GM10847 (cell line): ENCODE results near the gene ZNF182.
A peak's percentile ranks its signal among the peaks of the same experiment; 100 is the strongest.
"Not testable (repeated sequence)": the region's sequence is repeated elsewhere in the genome, so short reads cannot be mapped to it uniquely, and the experiment has no call there.

Source experiments
- POLR2A ChIP-seq: IDR thresholded peaks from 2 replicates; pipeline ENCODE4 v1.6.1; 2011; ENCODE audit not compliant: insufficient read length; ENCODE audit errors: extremely low read depth

ZNF182 gene

DNA sequence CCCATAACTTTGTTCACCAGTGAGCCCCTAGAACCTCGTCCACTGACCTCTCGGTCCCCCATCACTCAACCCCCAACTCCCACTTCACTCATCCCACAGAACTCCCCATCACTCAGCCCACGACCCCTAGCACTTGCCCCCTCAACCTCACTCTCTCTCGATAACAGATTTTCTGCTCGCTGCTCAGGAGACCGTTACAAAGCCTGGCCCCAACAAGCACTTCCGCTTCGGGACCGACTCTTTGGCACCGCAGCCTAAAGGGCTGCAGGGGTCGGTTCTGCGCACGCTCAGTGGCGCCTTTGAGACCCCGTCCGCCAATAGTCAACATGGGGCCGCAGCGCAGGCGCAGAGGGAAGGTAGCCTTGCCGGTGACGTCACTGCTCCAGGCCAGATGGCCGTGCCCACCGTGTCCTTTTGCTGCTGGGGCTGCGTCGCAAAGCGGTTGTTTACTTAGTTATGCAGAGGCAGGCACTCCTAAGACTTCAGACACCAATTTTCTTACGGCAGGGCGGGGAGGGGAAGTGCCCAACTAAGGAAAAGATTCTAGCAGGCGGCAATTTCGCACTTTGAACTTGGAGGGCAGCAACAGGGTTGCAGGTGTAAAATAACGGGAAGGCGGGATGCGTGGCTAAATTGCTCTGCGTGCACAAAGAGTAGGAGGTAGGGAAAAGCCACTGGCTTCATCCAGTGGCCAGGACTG lies at the start of gene ZNF182:
Gene ZNF182 (minus strand): TSS at position 232 of the 700 bp plus-strand sequence. CDS start 1,380 bp downstream, outside the sequence.
- TF ChIP-seq POLR2A, result peak; percentile 54

GRCh38 chrX:48046846-48047245 lies 43.1 kb upstream of the ZNF182 start:
- TF ChIP-seq POLR2A, result no peak

DNA sequence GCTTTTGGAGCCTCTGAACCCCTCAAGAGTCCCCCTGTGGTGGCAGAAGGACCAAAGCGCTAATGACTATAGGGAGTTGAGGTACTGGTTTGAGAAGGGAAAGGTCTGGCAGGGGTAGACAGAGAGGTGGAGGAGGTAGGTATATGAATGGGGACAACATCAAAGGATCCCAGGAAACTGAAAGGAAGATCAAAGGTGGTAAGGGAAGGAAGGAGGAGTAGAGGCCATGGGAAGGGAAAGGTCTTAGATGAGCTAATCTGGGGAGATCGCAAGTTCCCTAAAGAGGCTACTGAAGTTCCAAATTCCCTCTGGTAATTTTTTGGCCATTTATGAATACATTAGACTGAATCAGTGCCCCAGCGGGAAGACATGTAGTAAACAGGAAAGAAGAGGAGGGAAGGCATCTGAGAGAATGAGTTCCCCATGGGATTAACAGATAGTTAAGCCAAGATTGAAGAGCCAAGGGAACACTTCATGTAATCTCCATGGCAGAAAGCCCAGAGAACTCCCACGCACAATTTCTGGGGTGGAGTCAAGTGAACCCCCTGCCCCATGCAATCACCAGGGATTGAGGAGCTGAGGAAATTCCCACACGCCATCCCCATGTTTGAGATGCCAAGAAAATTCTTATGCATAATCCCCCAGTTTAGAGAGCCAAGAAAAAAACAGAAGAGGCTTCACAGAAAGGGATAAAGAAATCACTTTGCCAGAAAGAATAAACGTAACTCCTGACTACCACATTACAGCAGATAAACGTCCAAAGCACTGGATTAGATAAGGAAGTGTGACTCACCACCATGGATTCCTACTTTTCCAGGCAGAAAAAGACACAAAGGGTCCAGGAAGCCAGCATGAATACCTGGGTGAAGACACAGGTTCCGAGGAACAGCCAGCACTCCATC lies 41.9 kb upstream of the ZNF182 start:
- no peak for TF ChIP-seq POLR2A

- no peak for TF ChIP-seq POLR2A
Measured at GRCh38 chrX:48043056-48043455, 39.3 kb upstream of the ZNF182 start.

DNA sequence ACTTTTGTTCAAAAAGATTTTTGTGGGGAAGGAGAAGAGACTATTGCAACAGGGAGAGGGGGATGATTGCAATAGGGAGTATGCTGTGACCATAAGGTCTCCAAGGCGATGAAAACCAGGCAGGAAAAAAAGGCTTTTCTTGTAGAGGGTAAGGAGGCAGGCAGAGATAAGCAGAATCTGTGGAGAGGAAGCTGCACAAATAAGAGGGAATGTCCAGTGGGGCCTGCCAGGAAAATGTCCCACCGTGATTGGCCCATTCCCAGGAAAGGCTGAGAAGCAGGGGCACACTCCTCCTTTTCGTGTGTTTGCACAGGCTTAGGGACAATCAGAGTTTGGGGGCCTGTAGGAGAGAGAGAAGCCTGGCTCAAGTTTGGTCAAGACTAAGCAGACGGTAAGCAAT lies 32.1 kb upstream of the ZNF182 start:
- no peak for TF ChIP-seq POLR2A

DNA sequence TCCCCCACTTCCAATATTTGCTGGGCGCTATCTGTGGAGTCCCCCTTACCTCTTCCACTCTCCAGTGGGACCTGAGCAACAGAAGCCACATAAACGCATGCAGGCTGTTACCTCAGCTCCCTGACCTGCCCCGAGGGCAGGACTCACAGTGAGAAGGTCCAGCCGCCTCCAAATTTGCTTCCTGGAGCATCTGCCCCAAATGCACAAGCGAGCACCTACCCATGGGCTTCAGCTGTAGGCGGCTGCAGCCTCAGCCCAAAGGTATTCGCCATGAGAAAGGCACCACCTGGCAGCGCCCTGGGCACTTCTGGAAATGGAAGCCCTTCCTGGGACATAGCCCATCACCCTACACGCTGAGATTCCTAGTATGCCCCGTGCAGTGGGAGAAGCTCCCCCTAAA lies 26.4 kb upstream of the ZNF182 start:
- no peak for TF ChIP-seq POLR2A

- TF ChIP-seq POLR2A, result no peak
Measured at GRCh38 chrX:48028091-48028490, 24.3 kb upstream of the ZNF182 start.

DNA sequence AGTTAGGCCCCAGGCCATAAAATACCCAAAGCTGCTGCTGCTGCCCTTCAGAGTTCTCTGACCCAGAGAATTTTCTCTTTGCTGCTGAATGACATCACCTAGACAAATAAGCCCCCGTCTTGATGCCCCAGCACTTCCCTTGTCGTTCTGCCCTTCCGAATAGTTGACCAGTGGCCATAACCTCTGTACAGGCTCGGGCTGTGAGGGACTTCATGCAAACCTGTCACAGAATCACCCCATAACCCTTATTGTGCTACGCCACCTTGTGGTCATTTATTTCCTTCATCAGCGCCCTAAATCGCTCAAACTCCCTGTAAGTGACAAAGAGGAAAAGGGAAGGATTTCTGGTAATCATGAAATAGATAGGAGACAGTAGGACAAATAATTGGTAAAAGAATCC lies 21.8 kb upstream of the ZNF182 start:
- no peak for TF ChIP-seq POLR2A

GRCh38 chrX:48022738-48023137 lies 18.9 kb upstream of the ZNF182 start:
- no peak for TF ChIP-seq POLR2A

GRCh38 chrX:48022100-48022499 lies 18.3 kb upstream of the ZNF182 start:
- no peak for TF ChIP-seq POLR2A

DNA sequence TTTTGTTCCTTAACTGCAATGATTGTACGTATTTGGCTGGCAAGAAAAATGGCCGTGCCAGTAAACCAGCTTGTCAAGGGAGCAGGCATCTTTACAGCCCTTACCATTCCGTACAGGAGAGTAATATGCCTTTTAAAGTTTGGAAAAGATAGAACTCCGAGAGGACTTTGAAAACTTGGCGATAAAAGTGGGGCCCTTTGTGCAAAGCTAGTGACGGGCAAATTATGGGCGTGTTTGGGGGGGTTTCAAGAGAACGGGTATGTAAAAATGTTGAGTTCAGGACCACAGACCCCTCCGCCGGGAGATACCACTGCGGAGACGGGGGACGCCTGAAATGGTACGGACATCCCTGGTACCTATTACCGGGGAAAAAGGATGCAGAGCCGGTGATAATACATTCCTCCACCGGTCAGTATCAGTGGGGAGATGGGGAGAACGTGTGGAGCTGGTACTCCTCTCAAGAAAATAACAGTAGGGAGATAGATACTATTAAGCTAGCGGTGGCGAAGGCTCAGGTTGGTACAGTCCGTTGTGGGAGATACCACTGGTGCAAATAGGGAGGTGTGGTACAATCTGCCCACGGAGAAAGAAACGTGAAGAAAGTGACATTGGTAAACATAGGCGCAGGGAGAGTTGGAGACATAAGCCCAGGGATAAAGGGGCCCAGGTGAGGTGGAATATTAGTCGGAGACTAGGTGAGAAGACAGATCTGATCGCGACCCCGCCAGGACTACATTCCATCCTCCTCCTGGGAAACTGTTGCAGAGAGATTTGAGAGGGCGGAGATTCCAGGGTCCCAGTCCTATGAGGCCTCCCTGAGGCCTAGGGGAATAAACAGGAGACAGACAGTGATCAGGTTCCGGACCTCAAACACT lies 17.5 kb upstream of the ZNF182 start:
- TF ChIP-seq POLR2A, result no peak

- not testable (repeated sequence) for TF ChIP-seq POLR2A
Measured at GRCh38 chrX:48006688-48007087, 2.9 kb upstream of the ZNF182 start, which contains the start of gene SPACA5. Gene SPACA5 (plus strand): TSS chrX:48006988. CDS start chrX:48007803, 815 bp downstream.

GRCh38 chrX:48003367-48003757 lies 427 bp downstream of the ZNF182 start:
- no peak for TF ChIP-seq POLR2A

DNA sequence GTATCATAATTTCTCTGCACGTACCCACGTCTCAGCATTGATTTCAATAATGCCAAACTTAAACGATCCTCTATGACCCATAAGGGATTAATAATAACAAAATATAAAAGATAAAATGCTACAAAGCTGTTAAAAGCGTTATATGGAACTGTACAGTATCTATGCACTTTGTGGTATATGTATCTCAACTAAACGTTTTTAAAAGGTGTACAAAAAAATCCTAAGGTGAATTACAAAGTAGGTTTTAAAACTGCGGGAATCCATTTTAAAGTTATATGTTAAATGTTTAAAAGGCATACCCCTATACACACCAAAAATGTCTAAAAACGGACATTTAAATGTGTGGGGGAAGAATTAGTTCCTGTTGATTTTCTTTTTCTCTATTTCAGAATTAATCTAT lies 860 bp downstream of the ZNF182 start:
- TF ChIP-seq POLR2A, result no peak

DNA sequence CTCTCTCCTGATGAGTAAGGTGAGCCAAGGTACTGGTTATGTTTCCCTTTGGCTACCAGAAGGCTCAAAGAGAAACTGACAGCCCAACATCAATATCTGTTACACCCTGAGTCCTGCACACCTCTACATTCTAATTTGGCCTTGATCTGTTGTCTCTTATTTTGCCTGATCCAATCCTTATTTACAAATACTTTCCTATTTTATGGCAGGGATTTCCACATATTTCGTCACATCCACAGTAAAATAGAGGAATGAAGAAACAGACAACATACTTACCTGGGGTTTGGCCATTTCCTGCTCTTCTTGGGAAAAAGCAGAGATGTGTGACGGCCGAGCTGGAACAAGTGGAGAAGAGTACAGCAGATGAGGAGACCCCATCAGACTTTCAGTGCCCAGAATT lies 1.5 kb downstream of the ZNF182 start:
- no peak for TF ChIP-seq POLR2A
